KMS-11 (cell line): ENCODE data around the gene DNAJC22.

Source experiments
- H2AFZ ChIP-seq: fragments of 200-600 bp; sonication (generic); 2 replicates; pipeline ENCODE4 v1.6.1; 2016; ENCODE audit warnings: antibody characterized with exemption, mixed run types, low read depth
- H3K27ac ChIP-seq: fragments of 200-600 bp; sonication (generic); 2 replicates; pipeline ENCODE4 v1.6.1; 2016; ENCODE audit warnings: mild to moderate bottlenecking, mixed run types
- H3K27me3 ChIP-seq: fragments of 200-600 bp; sonication (generic); 2 replicates; pipeline ENCODE4 v1.6.1; 2017; ENCODE audit warnings: mild to moderate bottlenecking, low read depth, mixed run types, moderate library complexity; ENCODE audit not compliant: insufficient read depth
- H3K36me3 ChIP-seq: fragments of 200-600 bp; sonication (generic); 2 replicates; pipeline ENCODE4 v1.6.1; 2017; ENCODE audit warnings: mild to moderate bottlenecking, mixed run types; ENCODE audit not compliant: insufficient read depth
- H3K4me1 ChIP-seq: fragments of 200-600 bp; sonication (generic); 2 replicates; pipeline ENCODE4 v1.6.1; 2016; ENCODE audit warnings: mild to moderate bottlenecking, low read depth, mixed run types; ENCODE audit not compliant: poor library complexity, severe bottlenecking
- H3K4me2 ChIP-seq: fragments of 200-600 bp; sonication (generic); 2 replicates; pipeline ENCODE4 v1.7.0; 2016; ENCODE audit warnings: mild to moderate bottlenecking, mixed run types
- H3K4me3 ChIP-seq: fragments of 200-600 bp; sonication (generic); IDR thresholded peaks from 2 replicates; pipeline ENCODE4 v1.6.1; 2017; ENCODE audit warnings: low read depth, low read length, mixed read lengths; ENCODE audit not compliant: insufficient read depth
- H3K79me2 ChIP-seq: fragments of 200-600 bp; sonication (generic); 2 replicates; pipeline ENCODE4 v1.6.1; 2016; ENCODE audit warnings: low read depth, mixed run types; ENCODE audit not compliant: insufficient read depth
- H3K9ac ChIP-seq: fragments of 200-600 bp; sonication (generic); 2 replicates; pipeline ENCODE4 v1.6.1; 2016; ENCODE audit warnings: mild to moderate bottlenecking, mixed run types
- H4K20me1 ChIP-seq: fragments of 200-600 bp; sonication (generic); 2 replicates; pipeline ENCODE4 v1.6.1; 2016; ENCODE audit warnings: mild to moderate bottlenecking, mixed run types; ENCODE audit not compliant: insufficient read depth
- TF ChIP-seq, protein P1 (sequence below): fragments of 200-600 bp; sonication (generic); conservative IDR thresholded peaks from 2 replicates; pipeline ENCODE4 v1.6.1; 2017; ENCODE audit warnings: low read depth, mild to moderate bottlenecking, antibody characterized with exemption, low read length, moderate library complexity, mixed read lengths

DNAJC22 gene

GRCh38 chr12:49342066-49342913, 4.4 kb upstream of the DNAJC22 start:
- no peaks in the 10 kb centered on the region for H3K79me2 ChIP-seq
- no peak overlapping the region for H3K9ac ChIP-seq
- H3K27ac ChIP-seq, result no peak overlapping the region
- H3K4me3 ChIP-seq, result no peak overlapping the region
- no peaks in the 10 kb centered on the region for H3K36me3 ChIP-seq
- H3K27me3 ChIP-seq, result peaks cover 54% of the 10 kb centered on the region
- TF ChIP-seq, protein P1, sequence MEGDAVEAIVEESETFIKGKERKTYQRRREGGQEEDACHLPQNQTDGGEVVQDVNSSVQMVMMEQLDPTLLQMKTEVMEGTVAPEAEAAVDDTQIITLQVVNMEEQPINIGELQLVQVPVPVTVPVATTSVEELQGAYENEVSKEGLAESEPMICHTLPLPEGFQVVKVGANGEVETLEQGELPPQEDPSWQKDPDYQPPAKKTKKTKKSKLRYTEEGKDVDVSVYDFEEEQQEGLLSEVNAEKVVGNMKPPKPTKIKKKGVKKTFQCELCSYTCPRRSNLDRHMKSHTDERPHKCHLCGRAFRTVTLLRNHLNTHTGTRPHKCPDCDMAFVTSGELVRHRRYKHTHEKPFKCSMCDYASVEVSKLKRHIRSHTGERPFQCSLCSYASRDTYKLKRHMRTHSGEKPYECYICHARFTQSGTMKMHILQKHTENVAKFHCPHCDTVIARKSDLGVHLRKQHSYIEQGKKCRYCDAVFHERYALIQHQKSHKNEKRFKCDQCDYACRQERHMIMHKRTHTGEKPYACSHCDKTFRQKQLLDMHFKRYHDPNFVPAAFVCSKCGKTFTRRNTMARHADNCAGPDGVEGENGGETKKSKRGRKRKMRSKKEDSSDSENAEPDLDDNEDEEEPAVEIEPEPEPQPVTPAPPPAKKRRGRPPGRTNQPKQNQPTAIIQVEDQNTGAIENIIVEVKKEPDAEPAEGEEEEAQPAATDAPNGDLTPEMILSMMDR, result peak; percentile 93
- peak overlapping the region; percentile 85 for H3K4me2 ChIP-seq
- peaks cover 34% of the 10 kb centered on the region for H3K4me1 ChIP-seq
- H2AFZ ChIP-seq, result peak overlapping the region; percentile 79
- no peaks in the 10 kb centered on the region for H4K20me1 ChIP-seq

DNA sequence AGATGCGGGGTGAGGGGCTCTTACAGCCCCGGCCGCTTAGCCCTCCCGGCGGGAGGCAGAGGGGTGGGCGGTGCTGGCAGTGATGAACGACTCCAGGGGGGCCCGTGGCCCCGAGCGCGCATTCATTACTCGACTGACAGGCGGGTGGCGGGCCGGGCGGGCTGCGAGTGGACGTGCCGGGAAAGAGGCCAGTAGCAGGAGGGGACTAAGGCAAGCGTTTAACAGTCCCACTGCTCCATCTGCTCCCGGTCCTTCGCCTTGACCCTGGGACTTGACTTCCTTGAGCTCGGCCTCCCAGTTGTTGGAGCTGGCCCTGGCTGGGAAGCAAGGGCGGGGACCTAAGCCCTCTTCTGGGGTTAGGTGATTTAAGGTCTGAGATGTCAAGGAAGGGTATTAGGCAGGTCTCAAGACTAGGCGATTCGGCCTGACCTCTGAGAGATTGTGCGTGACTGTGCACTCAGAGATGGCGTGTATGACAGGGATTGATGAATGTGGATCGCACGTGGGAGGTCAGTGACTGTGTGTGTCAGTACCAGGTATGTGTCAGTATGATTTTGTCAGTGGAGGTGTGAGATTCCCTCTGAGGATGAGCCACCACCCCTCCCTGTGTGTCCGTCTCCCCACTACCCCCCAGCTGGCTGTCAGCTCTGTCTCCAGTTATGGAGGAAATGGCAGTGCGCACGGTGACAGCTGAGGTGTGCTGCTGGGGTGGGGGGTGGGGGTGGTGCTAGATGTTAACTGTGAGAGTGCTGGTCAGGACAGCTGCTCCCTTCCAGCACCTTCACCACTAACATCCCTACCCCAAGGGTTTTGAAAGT, 3.6 kb upstream of the DNAJC22 start:
- Histone ChIP-seq H3K27ac (no peak overlapping the region), H3K9ac (no peak overlapping the region), H3K4me1 (peaks cover 42% of the 10 kb centered on the region), H3K4me2 (peak overlapping the region; percentile 85), H2AFZ (peak overlapping the region; percentile 79; the same call in 1 of the 2 replicates), H3K36me3 (no peaks in the 10 kb centered on the region), H3K79me2 (no peaks in the 10 kb centered on the region), H3K27me3 (peaks cover 56% of the 10 kb centered on the region), H3K4me3 (no peak overlapping the region), H4K20me1 (no peaks in the 10 kb centered on the region)
- TF ChIP-seq, protein P1, result no peak

DNA sequence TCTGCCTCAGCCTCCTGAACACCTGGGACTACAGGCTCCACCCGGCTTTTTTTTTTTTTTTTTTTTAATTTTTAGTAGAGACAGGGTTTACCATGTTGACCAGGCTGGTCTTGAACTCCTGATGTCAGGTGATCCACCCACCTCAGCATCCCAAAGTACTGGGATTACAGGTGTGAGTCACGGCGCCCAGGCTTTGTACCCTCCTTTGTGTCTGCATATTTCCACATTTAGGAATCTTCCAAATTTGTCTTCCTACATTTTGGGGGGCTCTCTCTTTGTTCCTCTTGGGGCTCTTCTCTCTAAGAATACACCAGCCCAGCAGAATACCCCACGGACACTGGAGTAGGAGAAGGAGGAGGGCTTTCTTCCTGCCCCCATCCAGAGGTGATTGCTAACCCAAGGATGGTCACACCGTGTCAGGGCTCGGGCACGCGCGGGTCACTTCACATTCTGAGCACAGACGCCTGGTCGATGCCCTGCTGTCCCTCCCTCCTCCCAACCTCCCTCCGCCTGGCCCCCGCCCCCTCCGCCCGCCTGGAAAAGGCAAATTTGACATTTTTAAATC, 2.1 kb upstream of the DNAJC22 start:
- TF ChIP-seq, protein P1, result no peak
- no peaks in the 10 kb centered on the region for H3K79me2 ChIP-seq
- peaks cover 43% of the 10 kb centered on the region for H3K4me1 ChIP-seq

GRCh38 chr12:49345051-49345824, 1.4 kb upstream of the DNAJC22 start:
- TF ChIP-seq, protein P1, result no peak
- Histone ChIP-seq H3K27me3 (peaks cover 56% of the 10 kb centered on the region), H3K79me2 (no peaks in the 10 kb centered on the region), H3K36me3 (no peaks in the 10 kb centered on the region), H3K4me3 (no peak overlapping the region), H4K20me1 (no peaks in the 10 kb centered on the region), H3K4me1 (peaks cover 43% of the 10 kb centered on the region), H3K27ac (no peak overlapping the region), H3K4me2 (peak overlapping the region; percentile 79; the same call in 1 of the 2 replicates), H2AFZ (no peak overlapping the region), H3K9ac (no peak overlapping the region)

More for the DNA sequence above, 2.1 kb upstream of the DNAJC22 start:
- H3K4me2 ChIP-seq, result no peak overlapping the region
- no peak overlapping the region for H2AFZ ChIP-seq
- H3K27ac ChIP-seq, result no peak overlapping the region
- H3K27me3 ChIP-seq, result peaks cover 56% of the 10 kb centered on the region
- no peaks in the 10 kb centered on the region for H3K36me3 ChIP-seq
- no peaks in the 10 kb centered on the region for H4K20me1 ChIP-seq
- H3K4me3 ChIP-seq, result no peak overlapping the region
- H3K9ac ChIP-seq, result no peak overlapping the region
